HEK293 (cell line): ENCODE data around the gene SLC4A8.

Source experiments
- ZBTB7A ChIP-seq: fragments of 450-650 bp; formaldehyde crosslinking; IDR thresholded peaks from 2 replicates; pipeline ENCODE4 v1.5.1; 2016; ENCODE audit warnings: low read depth, missing biosample characterization, missing genetic modification characterization
- TF ChIP-seq, protein P1 (sequence below): fragments of 450-650 bp; formaldehyde crosslinking; IDR thresholded peaks from 2 replicates; pipeline ENCODE4 v1.5.1; 2016; ENCODE audit warnings: missing biosample characterization, missing genetic modification characterization
- TF ChIP-seq, protein P2 (sequence below): fragments of 450-650 bp; formaldehyde crosslinking; IDR thresholded peaks from 2 replicates; pipeline ENCODE4 v1.5.1; 2016; ENCODE audit warnings: missing biosample characterization, missing genetic modification characterization

DNA sequence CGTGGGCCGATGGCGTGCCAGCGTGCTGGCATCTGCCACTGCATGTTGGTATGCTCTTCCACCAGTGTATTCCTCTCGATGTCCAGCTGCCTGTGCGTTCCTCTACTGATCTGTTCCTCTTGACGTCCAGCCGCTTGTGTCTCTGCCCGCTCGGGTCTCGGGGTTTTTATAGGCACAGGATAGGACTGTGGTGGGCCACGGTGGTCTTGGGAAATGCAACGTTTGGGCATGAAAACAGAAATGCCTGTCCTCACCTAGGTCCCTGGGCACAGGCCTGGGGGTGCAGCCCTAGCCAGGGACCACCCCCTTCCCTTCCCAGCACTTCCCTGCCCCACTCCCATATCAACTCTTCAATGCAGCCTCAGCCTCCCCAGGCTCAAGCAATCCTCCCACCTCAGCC lies 23.1 kb upstream of the SLC4A8 start:
- TF ChIP-seq, protein P1, sequence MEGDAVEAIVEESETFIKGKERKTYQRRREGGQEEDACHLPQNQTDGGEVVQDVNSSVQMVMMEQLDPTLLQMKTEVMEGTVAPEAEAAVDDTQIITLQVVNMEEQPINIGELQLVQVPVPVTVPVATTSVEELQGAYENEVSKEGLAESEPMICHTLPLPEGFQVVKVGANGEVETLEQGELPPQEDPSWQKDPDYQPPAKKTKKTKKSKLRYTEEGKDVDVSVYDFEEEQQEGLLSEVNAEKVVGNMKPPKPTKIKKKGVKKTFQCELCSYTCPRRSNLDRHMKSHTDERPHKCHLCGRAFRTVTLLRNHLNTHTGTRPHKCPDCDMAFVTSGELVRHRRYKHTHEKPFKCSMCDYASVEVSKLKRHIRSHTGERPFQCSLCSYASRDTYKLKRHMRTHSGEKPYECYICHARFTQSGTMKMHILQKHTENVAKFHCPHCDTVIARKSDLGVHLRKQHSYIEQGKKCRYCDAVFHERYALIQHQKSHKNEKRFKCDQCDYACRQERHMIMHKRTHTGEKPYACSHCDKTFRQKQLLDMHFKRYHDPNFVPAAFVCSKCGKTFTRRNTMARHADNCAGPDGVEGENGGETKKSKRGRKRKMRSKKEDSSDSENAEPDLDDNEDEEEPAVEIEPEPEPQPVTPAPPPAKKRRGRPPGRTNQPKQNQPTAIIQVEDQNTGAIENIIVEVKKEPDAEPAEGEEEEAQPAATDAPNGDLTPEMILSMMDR (tag by site-specific recombination) = no peak
- TF ChIP-seq ZBTB7A (tag by site-specific recombination) = no peak
- TF ChIP-seq, protein P2, sequence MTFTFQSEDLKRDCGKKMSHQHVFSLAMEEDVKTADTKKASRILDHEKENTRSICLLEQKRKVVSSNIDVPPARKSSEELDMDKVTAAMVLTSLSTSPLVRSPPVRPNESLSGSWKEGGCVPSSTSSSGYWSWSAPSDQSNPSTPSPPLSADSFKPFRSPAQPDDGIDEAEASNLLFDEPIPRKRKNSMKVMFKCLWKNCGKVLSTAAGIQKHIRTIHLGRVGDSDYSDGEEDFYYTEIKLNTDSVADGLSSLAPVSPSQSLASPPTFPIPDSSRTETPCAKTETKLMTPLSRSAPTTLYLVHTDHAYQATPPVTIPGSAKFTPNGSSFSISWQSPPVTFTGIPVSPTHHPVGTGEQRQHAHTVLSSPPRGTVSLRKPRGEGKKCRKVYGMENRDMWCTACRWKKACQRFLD = no peak
